Medulla oblongata (tissue), 1 donor: ENCODE results near the gene SP5.
"Not testable (repeated sequence)": the region's sequence is repeated elsewhere in the genome, so short reads cannot be mapped to it uniquely, and the experiment has no call there.

Experiments
- DNase-seq: peaks from one replicate; pipeline ENCODE4 v3.0.0-alpha.2; 2015; ENCODE audit errors: extremely low spot score

SP5 gene

GRCh38 chr2:170739048-170739447, 23.9 kb downstream of the SP5 start:
- DNase-seq = no peak

GRCh38 chr2:170739507-170740046, 24.4 kb downstream of the SP5 start:
- no peak for DNase-seq

GRCh38 chr2:170740660-170741059, 25.5 kb downstream of the SP5 start:
- DNase-seq = no peak

GRCh38 chr2:170742000-170742399, 26.9 kb downstream of the SP5 start:
- DNase-seq = no peak

GRCh38 chr2:170742896-170743529, 27.9 kb downstream of the SP5 start:
- no peak for DNase-seq

GRCh38 chr2:170743530-170744239, 28.5 kb downstream of the SP5 start:
- no peak for DNase-seq

GRCh38 chr2:170744248-170745002, 29.3 kb downstream of the SP5 start:
- DNase-seq = no peak

DNA sequence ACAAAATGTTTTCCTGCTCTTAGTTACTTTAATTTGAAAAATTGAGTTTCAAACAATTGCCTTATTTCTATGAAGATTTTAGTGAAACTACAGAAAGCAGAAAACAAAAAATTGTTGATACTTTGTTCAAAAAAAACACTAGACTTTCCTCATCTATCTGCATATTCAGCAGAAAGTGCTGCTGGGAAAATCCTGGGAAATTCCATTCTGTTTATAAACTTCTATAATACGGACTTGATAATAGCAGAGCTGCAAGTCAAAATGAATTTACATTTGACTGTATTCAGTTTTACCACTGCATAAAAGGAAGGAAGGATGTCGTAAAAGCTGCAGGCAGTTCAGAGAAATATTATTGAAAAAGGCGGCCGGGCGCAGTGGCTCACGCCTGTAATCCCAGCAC, 30.2 kb downstream of the SP5 start:
- no peak for DNase-seq

GRCh38 chr2:170747921-170748320, 32.8 kb downstream of the SP5 start:
- DNase-seq = no peak

- not testable (repeated sequence) for DNase-seq
Observed at GRCh38 chr2:170751555-170751954, 36.4 kb downstream of the SP5 start.

DNA sequence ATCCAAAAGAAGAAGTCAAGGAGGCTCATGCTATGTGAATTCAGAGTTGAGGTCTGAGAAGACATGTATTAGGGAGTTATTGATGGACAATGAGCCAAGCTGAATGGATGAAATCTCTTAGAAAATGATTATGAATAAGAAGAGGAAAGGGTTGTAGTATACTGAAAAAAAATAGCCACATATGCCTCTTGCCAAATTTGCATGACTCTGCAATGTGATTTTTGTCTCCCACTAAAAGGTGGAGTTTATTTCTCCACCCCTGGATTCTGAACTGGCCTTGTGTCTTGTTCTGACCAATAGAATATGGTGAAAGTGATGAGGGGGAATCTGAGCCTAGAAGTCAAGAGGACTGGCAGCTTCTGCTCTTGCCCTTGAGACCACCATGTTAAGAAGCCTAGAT, 46.4 kb downstream of the SP5 start:
- DNase-seq = no peak

- no peak for DNase-seq
Observed at GRCh38 chr2:170762760-170763159, 47.6 kb downstream of the SP5 start.

DNA sequence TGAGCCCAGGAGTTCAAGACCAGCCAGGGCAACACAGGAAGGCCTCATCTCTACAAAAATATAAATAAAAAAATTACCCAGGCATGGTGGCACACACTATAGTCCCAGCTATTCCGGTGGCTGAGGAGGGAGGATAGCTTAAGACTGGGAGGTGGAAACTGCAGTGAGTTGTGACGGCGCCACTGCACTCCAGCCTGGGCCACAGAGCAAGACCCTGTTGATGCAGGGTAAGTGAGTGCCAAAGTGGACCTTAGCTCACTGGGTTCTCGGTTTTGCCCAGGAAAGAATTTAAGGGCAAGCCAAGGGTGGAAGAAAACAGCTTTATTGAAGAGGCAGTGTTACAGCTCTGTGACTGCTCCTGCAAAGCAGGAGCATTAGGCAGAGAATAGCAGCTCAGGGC, 48.1 kb downstream of the SP5 start:
- DNase-seq = no peak

DNA sequence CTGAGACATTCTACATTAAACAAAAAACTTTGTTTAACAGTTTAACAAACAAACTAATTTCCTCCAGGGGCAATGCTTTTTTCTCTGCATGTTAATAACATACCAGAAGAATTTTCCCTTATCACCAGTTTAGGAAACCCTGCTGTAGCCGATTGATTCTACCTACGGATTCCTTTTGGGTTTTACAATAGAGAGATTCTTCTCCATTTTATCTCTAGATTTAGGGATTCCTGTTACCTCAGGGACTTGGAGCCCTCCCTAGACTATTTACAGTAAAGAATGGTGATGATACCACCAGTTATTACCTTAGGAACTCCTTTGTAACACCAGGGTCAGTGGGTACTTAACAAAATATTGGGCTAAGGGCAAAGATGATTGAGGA, 49.7 kb downstream of the SP5 start:
- no peak for DNase-seq

GRCh38 chr2:170766693-170767092, 51.6 kb downstream of the SP5 start:
- DNase-seq = no peak
